H1 (cell line): ENCODE measurements around the gene METTL1. TPM values are rescaled to one million over a fixed set of nuclear protein-coding genes. Genes with fewer than 3 reads are reported as not detected.

ENCODE experiments used
- CTCF ChIA-PET: fragments of 300-600 bp; sonication (Branson Sonifier 250); formaldehyde crosslinking; loops from one replicate; lab custom pipeline; 2021; ENCODE audit not compliant: partially characterized antibody; lab: Charles Lee
- POLR2A ChIA-PET: fragments of 300-600 bp; sonication (Branson Sonifier 250); formaldehyde crosslinking; loops from one replicate; lab custom pipeline; 2021; ENCODE audit warnings: inconsistent platforms; ENCODE audit not compliant: partially characterized antibody; lab: Charles Lee
- DNase-seq, 2 experiments: peaks; one replicate each; pipeline versions ENCODE4 v3.0.0 to v3.0.0-alpha.2; 2010 to 2022; ENCODE audit warnings: low spot score in 2 of 2, low read depth in 1 of 2, mixed read lengths in 1 of 2
- FAIRE-seq: peaks from 2 replicates; lab custom pipeline; 2011; peaks lifted over from hg19 to GRCh38; lab: Jason Lieb, UNC
- H2AFZ ChIP-seq: 2 replicates; pipeline ENCODE4 v1.8.1; 2012; ENCODE audit warnings: low read length, inconsistent platforms
- H2AK5ac ChIP-seq: 2 replicates; pipeline ENCODE4 v1.6.1; 2013; ENCODE audit warnings: low read depth, low read length
- H2BK120ac ChIP-seq: replicated peaks from 2 replicates; pipeline ENCODE3; 2013; ENCODE audit warnings: low read depth, low read length, inconsistent platforms
- H2BK12ac ChIP-seq: 2 replicates; pipeline ENCODE4 v1.6.1; 2013; ENCODE audit warnings: low read depth, low read length
- H2BK15ac ChIP-seq: 2 replicates; pipeline ENCODE4 v1.6.1; 2013; ENCODE audit warnings: low read length
- H2BK20ac ChIP-seq: 2 replicates; pipeline ENCODE4 v1.6.1; 2013; ENCODE audit warnings: low read length
- H2BK5ac ChIP-seq: 2 replicates; pipeline ENCODE4 v1.6.1; 2013; ENCODE audit warnings: low read depth, low read length
- H3K14ac ChIP-seq: 2 replicates; pipeline ENCODE4 v1.6.1; 2013; ENCODE audit warnings: inconsistent platforms; ENCODE audit not compliant: insufficient read length
- H3K18ac ChIP-seq: 2 replicates; pipeline ENCODE4 v1.6.1; 2013; ENCODE audit warnings: low read length; ENCODE audit errors: extremely low read depth
- H3K23ac ChIP-seq: 2 replicates; pipeline ENCODE4 v1.6.1; 2013; ENCODE audit warnings: inconsistent platforms; ENCODE audit not compliant: insufficient read length
- H3K23me2 ChIP-seq: 2 replicates; pipeline ENCODE4 v1.6.1; 2013; ENCODE audit warnings: low read depth, low read length
- H3K27ac ChIP-seq: 2 replicates; pipeline ENCODE4 v1.6.1; 2011; ENCODE audit warnings: low read depth, low read length, inconsistent platforms
- H3K27me3 ChIP-seq, 4 experiments: replicated peaks in 1 of 4; 1 replicate in 1 of 4; 2 replicates in 3 of 4; pipeline versions ENCODE4 v1.6.1 to v1.8.1; 2011 to 2013; ENCODE audit warnings: low read length in 3 of 4, mild to moderate bottlenecking in 3 of 4, inconsistent platforms in 2 of 4, mixed read lengths in 2 of 4, moderate library complexity in 1 of 4; ENCODE audit not compliant: control insufficient read depth in 3 of 4, insufficient read depth in 3 of 4; ENCODE audit errors: extremely low read depth in 1 of 4
- H3K36me3 ChIP-seq, 4 experiments: 2 replicates each; pipeline versions ENCODE4 v1.6.1 to v1.8.1; 2011 to 2013; ENCODE audit warnings: mild to moderate bottlenecking in 4 of 4, low read length in 3 of 4, moderate library complexity in 2 of 4, control low read depth in 1 of 4, inconsistent platforms in 1 of 4; ENCODE audit not compliant: insufficient read depth in 4 of 4, control insufficient read depth in 2 of 4
- H3K4ac ChIP-seq: replicated peaks from 2 replicates; pipeline ENCODE3; 2013; ENCODE audit warnings: low read length, low read depth, mixed read lengths, inconsistent platforms; ENCODE audit not compliant: insufficient read length
- H3K4me1 ChIP-seq, 4 experiments: replicated peaks in 1 of 4; 1 replicate in 1 of 4; 2 replicates in 3 of 4; pipeline versions ENCODE4 v1.6.1 to v1.8.1; 2011 to 2013; ENCODE audit warnings: low read length in 3 of 4, inconsistent platforms in 2 of 4, mixed read lengths in 1 of 4; ENCODE audit not compliant: insufficient read depth in 4 of 4, control insufficient read depth in 3 of 4
- H3K4me2 ChIP-seq, 2 experiments: 2 replicates each; pipeline versions ENCODE4 v1.6.1 to v1.8.1; 2011 to 2013; ENCODE audit warnings: low read depth in 2 of 2, low read length in 2 of 2, control low read depth in 1 of 2, inconsistent platforms in 1 of 2, mild to moderate bottlenecking in 1 of 2; ENCODE audit not compliant: insufficient read depth in 1 of 2
- H3K4me3 ChIP-seq, 4 experiments: fragments of 200-600, 300-600 bp in 1 of 4; sonication (generic), shearing (Covaris generic), sonication (Bioruptor Twin) in 1 of 4; 2 replicates each; pipeline versions ENCODE4 v1.5.1 to v1.8.1; 2011 to 2016; ENCODE audit warnings: low read length in 4 of 4, low read depth in 3 of 4, control low read depth in 2 of 4, inconsistent platforms in 2 of 4, mild to moderate bottlenecking in 2 of 4, mixed read lengths in 1 of 4, moderate library complexity in 1 of 4; ENCODE audit not compliant: insufficient read depth in 2 of 4; ENCODE audit errors: extremely low read depth in 1 of 4
- H3K56ac ChIP-seq: replicated peaks from 2 replicates; pipeline ENCODE3; 2013; ENCODE audit warnings: low read depth, mild to moderate bottlenecking, mixed read lengths, low read length, inconsistent platforms; ENCODE audit not compliant: insufficient read length
- H3K79me1 ChIP-seq: 2 replicates; pipeline ENCODE4 v1.6.1; 2013; ENCODE audit warnings: low read depth, low read length, control low read depth
- H3K79me2 ChIP-seq, 2 experiments: 2 replicates each; pipeline versions ENCODE4 v1.6.1 to v1.8.1; 2012 to 2013; ENCODE audit warnings: low read length in 2 of 2, mild to moderate bottlenecking in 2 of 2, inconsistent platforms in 1 of 2; ENCODE audit not compliant: insufficient read depth in 2 of 2, control insufficient read depth in 1 of 2
- H3K9ac ChIP-seq, 4 experiments: replicated peaks in 1 of 4; 1 replicate in 1 of 4; 2 replicates in 3 of 4; pipeline versions ENCODE4 v1.6.1 to v1.8.1; 2011 to 2013; ENCODE audit warnings: low read depth in 3 of 4, low read length in 3 of 4, control low read depth in 2 of 4, mild to moderate bottlenecking in 2 of 4, moderate library complexity in 2 of 4, inconsistent platforms in 1 of 4; ENCODE audit errors: extremely low read depth in 1 of 4
- H3K9me3 ChIP-seq, 2 experiments: 2 replicates each; pipeline versions ENCODE4 v1.6.1 to v1.8.1; 2012 to 2013; ENCODE audit warnings: mild to moderate bottlenecking in 2 of 2, moderate library complexity in 2 of 2, control low read depth in 1 of 2, inconsistent platforms in 1 of 2, low read depth in 1 of 2, low read length in 1 of 2, mixed read lengths in 1 of 2; ENCODE audit not compliant: insufficient read depth in 2 of 2
- H4K20me1 ChIP-seq, 2 experiments: replicated peaks in 1 of 2; 2 replicates each; pipeline versions ENCODE3 to v1.8.1; 2011 to 2013; ENCODE audit warnings: inconsistent platforms in 2 of 2, low read length in 2 of 2, mild to moderate bottlenecking in 1 of 2; ENCODE audit not compliant: insufficient read depth in 2 of 2, control insufficient read depth in 1 of 2
- H4K5ac ChIP-seq: 2 replicates; pipeline ENCODE4 v1.6.1; 2013; ENCODE audit warnings: low read length, low read depth, mixed read lengths, inconsistent platforms; ENCODE audit not compliant: insufficient read length
- H4K8ac ChIP-seq: 2 replicates; pipeline ENCODE4 v1.8.0; 2013; ENCODE audit warnings: mild to moderate bottlenecking, moderate library complexity, low read length, inconsistent platforms; ENCODE audit not compliant: insufficient read depth; ENCODE audit errors: extremely low read depth
- H4K91ac ChIP-seq: replicated peaks from 2 replicates; pipeline ENCODE3; 2013; ENCODE audit warnings: low read length, mixed read lengths, inconsistent platforms; ENCODE audit not compliant: insufficient read length
- EZH2 ChIP-seq: fragments of 200-600 bp; sonication (generic); IDR thresholded peaks from 2 replicates; pipeline ENCODE4 v1.7.1; 2012; ENCODE audit warnings: low read depth, mild to moderate bottlenecking, moderate library complexity, low read length, inconsistent platforms; ENCODE audit not compliant: severe bottlenecking
- POLR2A ChIP-seq, 2 experiments: IDR thresholded peaks; 1 replicate in 1 of 2; 2 replicates in 1 of 2; pipeline ENCODE4 v1.6.1; 2011; ENCODE audit warnings: low read depth in 2 of 2, low read length in 2 of 2, mild to moderate bottlenecking in 2 of 2; ENCODE audit errors: control extremely low read depth in 1 of 2
- SP4 ChIP-seq: IDR thresholded peaks from 2 replicates; pipeline ENCODE4 v1.6.1; 2012; ENCODE audit warnings: low read length, inconsistent platforms
- WGBS, 2 experiments: shearing (Covaris generic) in 1 of 2; methylation state at CpG; one replicate each; pipeline versions ENCODE4 v1.1.6 to v1.1.7; 2013 to 2015; ENCODE audit warnings: low lambda C conversion rate in 2 of 2, mixed read lengths in 2 of 2, inconsistent platforms in 1 of 2, low coverage in 1 of 2, missing lambda C conversion rate in 1 of 2; ENCODE audit not compliant: insufficient replicate concordance in 2 of 2, insufficient coverage in 1 of 2, insufficient read length in 1 of 2; ENCODE audit errors: extremely low coverage in 1 of 2, missing lambda C conversion rate in 1 of 2; 5-methylcytosine and 5-hydroxymethylcytosine counted together
- polyA plus RNA-seq, 7 experiments: library from polyadenylated mRNA; depleted of rRNA in 3 of 7; stranded (reverse) in 5 of 7; unstranded in 2 of 7; fragments of >200 nt in 5 of 7; fragments of 200-250 nt in 2 of 7; gene quantifications; 1 replicate in 5 of 7; 2 replicates in 1 of 7; 4 replicates in 1 of 7; pipeline versions ENCODE4 v1.2.1 to v1.2.3, GENCODE V29; 2011 to 2013; ENCODE audit warnings: missing spikeins in 2 of 7, mixed read lengths in 2 of 7
- total RNA-seq: library from RNA; stranded (reverse); fragmentation: NEBNext Ultra II Directional; extraction: Animal tissue kit (Norgen Biotek cat#: 25700); gene quantifications from 2 replicates; pipeline ENCODE4 v1.2.1, GENCODE V29; 2021

Gene METTL1
- total and polyA plus RNA-seq, 2 of the 8 experiments (the other 6 are each of a cell fraction or from before 2014, with no cell fraction given), result 40.5 to 46.0 TPM

GRCh38 chr12:57763881-57764661 is 7.8 kb downstream of the METTL1 start:
- H3K9me3 ChIP-seq, result no peaks in the 10 kb centered on the region
- H3K27ac ChIP-seq, result no peak overlapping the region
- TF ChIP-seq POLR2A (IDR thresholded peaks at IDR 0.05; ENCODE audit: control extremely low read depth in 1 of 2, low read depth in 2 of 2, low read length in 2 of 2) (peak in 1 of 2 experiments; percentile 29; a peak in 2 of 3 replicates), EZH2 (no peak), SP4 (no peak)
- DNase-seq (no peak), FAIRE-seq (no peak)
- peak overlapping the region; percentile 91 for H2AFZ ChIP-seq
- no peak overlapping the region for H3K18ac ChIP-seq
- peaks cover 6 to 9% (median 7%) of the 10 kb centered on the region in 4 experiments; a peak in 7 of 8 replicates for H3K36me3 ChIP-seq
- H2BK20ac ChIP-seq, result no peak overlapping the region
- H3K4me2 ChIP-seq, result peak overlapping the region; percentile 87 to 96
- H3K23ac ChIP-seq, result no peak overlapping the region
- ChIA-PET CTCF (interaction anchor here (0.5 to 1.6 kb wide), 7 partner anchors 8 to 181 kb away, joined by 3 to 15 read pairs (median 4); no protein-coding TSS in a partner anchor), POLR2A (interaction anchor here (0.7 to 5.4 kb wide), 13 partner anchors 8 to 80 kb away, joined by 3 to 35 read pairs (median 4); partner anchors contain the start of genes CDK4, EEF1AKMT3, MARCHF9 and METTL1)
- no peaks in the 10 kb centered on the region for H3K79me2 ChIP-seq
- no peak overlapping the region for H3K4ac ChIP-seq
- no peak overlapping the region for H4K5ac ChIP-seq
- no peak overlapping the region for H4K91ac ChIP-seq
- peaks cover 23% of the 10 kb centered on the region for H3K23me2 ChIP-seq
- peak overlapping the region; percentile 39 to 66 (median 64); a peak in 5 of 8 replicates for H3K4me3 ChIP-seq
- H2BK120ac ChIP-seq, result no peak overlapping the region
- no peak overlapping the region for H3K56ac ChIP-seq
- WGBS, 2 experiments, result 76% methylated on average over 6 of the region's 6 CpGs; no CpG with 5 or more reads in 1 of the 2 experiments
- H2BK5ac ChIP-seq, result no peak overlapping the region
- no peak overlapping the region for H3K9ac ChIP-seq
- no peak overlapping the region for H2BK12ac ChIP-seq
- H2BK15ac ChIP-seq, result no peak overlapping the region
- peaks cover 22 to 39% (median 37%) of the 10 kb centered on the region in 4 experiments for H3K27me3 ChIP-seq
- H4K8ac ChIP-seq, result no peak overlapping the region
- peaks cover 13 to 22% (median 19%) of the 10 kb centered on the region in 4 experiments for H3K4me1 ChIP-seq
- H3K14ac ChIP-seq, result no peak overlapping the region
- no peak overlapping the region for H2AK5ac ChIP-seq
- no peaks in the 10 kb centered on the region for H3K79me1 ChIP-seq
- H4K20me1 ChIP-seq, result peaks cover 0 to 12% of the 10 kb centered on the region in 2 experiments
